CD4-positive, alpha-beta T cell (primary cell): Measurements from ENCODE around the gene TMEM191C. TPM values are rescaled to one million over a fixed set of nuclear protein-coding genes. Genes with fewer than 3 reads are reported as not detected.
"Not testable (repeated sequence)": the region's sequence is repeated elsewhere in the genome, so short reads cannot be mapped to it uniquely, and the experiment has no call there.

Experiments used
- ATAC-seq: fragments of 200-7000 bp; cut with Tn5 transposase; one replicate; pipeline ENCODE4 v1.10.0; 2022; ENCODE audit warnings: mild to moderate bottlenecking; ENCODE audit not compliant: poor library complexity
- CTCF ChIA-PET: fragments of 350-600 bp; sonication (Branson Sonifier 250); formaldehyde crosslinking; loops from one replicate; lab custom pipeline; 2021; ENCODE audit warnings: antibody characterized with exemption, inconsistent platforms; lab: Charles Lee
- POLR2A ChIA-PET: fragments of 350-600 bp; sonication (Branson Sonifier 250); formaldehyde crosslinking; loops from one replicate; lab custom pipeline; 2021; ENCODE audit warnings: antibody characterized with exemption, inconsistent platforms; lab: Charles Lee
- DNase-seq, 14 experiments: peaks; one replicate each; pipeline ENCODE4 v3.0.0-alpha.2; 2013 to 2020; ENCODE audit warnings: mixed read lengths in 2 of 14
- H3K27ac ChIP-seq, 2 donors: one replicate each; pipeline versions ENCODE4 v1.5.1 to v1.7.0; 2013; ENCODE audit warnings: low read length in 2 of 2, low read depth in 1 of 2, mild to moderate bottlenecking in 1 of 2
- H3K27me3 ChIP-seq, 2 experiments: 1 replicate in 1 of 2; 2 replicates in 1 of 2; pipeline versions ENCODE4 v1.6.1 to v1.7.0; 2013; ENCODE audit warnings: low read length in 2 of 2, control low read depth in 1 of 2, mild to moderate bottlenecking in 1 of 2, moderate library complexity in 1 of 2; ENCODE audit not compliant: insufficient read depth in 2 of 2, control insufficient read depth in 1 of 2
- H3K36me3 ChIP-seq: one replicate; pipeline ENCODE4 v1.6.1; 2013; ENCODE audit warnings: low read length, control low read depth; ENCODE audit not compliant: insufficient read depth
- H3K4me1 ChIP-seq: one replicate; pipeline ENCODE4 v1.6.1; 2013; ENCODE audit warnings: low read length, control low read depth; ENCODE audit not compliant: insufficient read depth
- H3K4me3 ChIP-seq: one replicate; pipeline ENCODE4 v1.5.1; 2013; ENCODE audit warnings: mild to moderate bottlenecking, low read length, moderate library complexity
- H3K9me3 ChIP-seq, 2 experiments: 1 replicate in 1 of 2; 2 replicates in 1 of 2; pipeline versions ENCODE4 v1.6.1 to v1.7.0; 2013; ENCODE audit warnings: low read length in 2 of 2, mild to moderate bottlenecking in 2 of 2, control low read depth in 1 of 2, moderate library complexity in 1 of 2; ENCODE audit not compliant: control insufficient read depth in 1 of 2, insufficient read depth in 1 of 2
- H3K27ac Mint-ChIP-seq: one replicate; pipeline ENCODE4 v1.8.0; 2020; ENCODE audit warnings: mixed read lengths
- H3K27me3 Mint-ChIP-seq: one replicate; pipeline ENCODE4 v1.8.0; 2021; ENCODE audit warnings: mixed read lengths
- H3K36me3 Mint-ChIP-seq: one replicate; pipeline ENCODE4 v1.8.0; 2021; ENCODE audit warnings: low read depth, mixed read lengths
- H3K4me1 Mint-ChIP-seq: one replicate; pipeline ENCODE4 v1.8.0; 2021; ENCODE audit warnings: low read depth, mixed read lengths
- H3K4me3 Mint-ChIP-seq: one replicate; pipeline ENCODE4 v1.8.0; 2020; ENCODE audit warnings: mild to moderate bottlenecking, mixed read lengths
- H3K9me3 Mint-ChIP-seq: one replicate; pipeline ENCODE4 v1.8.0; 2020; ENCODE audit warnings: mixed read lengths
- CTCF ChIP-seq: fragments of 200-600 bp; IDR thresholded peaks from one replicate; pipeline ENCODE4 v1.8.0; 2022; ENCODE audit warnings: antibody characterized with exemption, mild to moderate bottlenecking
- intact Hi-C, 2 experiments: fragments of 100-400 bp; cut with DNase I in 1 of 2; cut with micrococcal nuclease in 1 of 2; formaldehyde crosslinking; loops; one replicate each; pipeline versions ENCODE4 v1.15.1 to v1.9.0; 2023 to 2025; cut with DNase I, micrococcal nuclease
- total RNA-seq, 174 experiments: library from RNA in 2 of 174; stranded (reverse) in 2 of 174; gene quantifications; one replicate each; pipeline ENCODE4 v1.2.3 and lab custom pipeline; 2021 to 2026

The TMEM191C gene
- total RNA-seq, 2 experiments from 2014 or later = 3.9 to 4.3 TPM

- H3K4me1 ChIP-seq = no peaks in the 10 kb centered on the region
- Mint-ChIP-seq H3K4me1 (no peaks in the 10 kb centered on the region), H3K27me3 (no peaks in the 10 kb centered on the region), H3K36me3 (peaks cover 6% of the 10 kb centered on the region), H3K27ac (no peak overlapping the region), H3K9me3 (no peaks in the 10 kb centered on the region), H3K4me3 (no peak overlapping the region)
- DNase-seq = peak in 1 of 14 experiments; percentile 8
- ATAC-seq = no peak
- H3K27ac ChIP-seq = no peak overlapping the region
- ChIA-PET CTCF (no interaction called here), POLR2A (no interaction called here)
- no peaks in the 10 kb centered on the region for H3K9me3 ChIP-seq
- intact Hi-C loops = no loop called here
- no peak overlapping the region for H3K4me3 ChIP-seq
- no peak for TF ChIP-seq CTCF
- no peaks in the 10 kb centered on the region for H3K27me3 ChIP-seq
- H3K36me3 ChIP-seq = peaks cover 19% of the 10 kb centered on the region
Observed at GRCh38 chr22:21450320-21450831, 16.8 kb upstream of the TMEM191C start.

- Mint-ChIP-seq H3K4me1 (no peaks in the 10 kb centered on the region), H3K9me3 (no peaks in the 10 kb centered on the region), H3K36me3 (peaks cover 3% of the 10 kb centered on the region), H3K27me3 (no peaks in the 10 kb centered on the region), H3K4me3 (no peak overlapping the region), H3K27ac (no peak overlapping the region)
- Histone ChIP-seq H3K4me1 (no peaks in the 10 kb centered on the region), H3K4me3 (no peak overlapping the region), H3K27me3 (no peaks in the 10 kb centered on the region), H3K9me3 (no peaks in the 10 kb centered on the region), H3K27ac (no peak overlapping the region), H3K36me3 (peaks cover 14% of the 10 kb centered on the region)
- ATAC-seq = no peak
- intact Hi-C loops = no loop called here
- ChIA-PET CTCF (no interaction called here), POLR2A (no interaction called here)
- no peak for TF ChIP-seq CTCF
- DNase-seq = peak in 1 of 14 experiments; percentile 5
Observed at GRCh38 chr22:21450858-21451353, 16.3 kb upstream of the TMEM191C start.

GRCh38 chr22:21451545-21452520, 15.4 kb upstream of the TMEM191C start:
- intact Hi-C loops = no loop called here
- H3K4me1 ChIP-seq = no peaks in the 10 kb centered on the region
- POLR2A ChIA-PET = no interaction called here
- H3K27me3 ChIP-seq = no peaks in the 10 kb centered on the region
- peaks cover 5% of the 10 kb centered on the region for H3K36me3 ChIP-seq
- no peak overlapping the region for H3K27ac Mint-ChIP-seq
- H3K27me3 Mint-ChIP-seq = no peaks in the 10 kb centered on the region
- H3K36me3 Mint-ChIP-seq = no peaks in the 10 kb centered on the region
- no peak overlapping the region for H3K4me3 ChIP-seq
- H3K9me3 ChIP-seq = no peaks in the 10 kb centered on the region
- no peak overlapping the region for H3K27ac ChIP-seq
- CTCF ChIA-PET = no interaction called here
- no peak for TF ChIP-seq CTCF
- no peak overlapping the region for H3K4me3 Mint-ChIP-seq
- ATAC-seq = no peak
- no peaks in the 10 kb centered on the region for H3K9me3 Mint-ChIP-seq
- no peaks in the 10 kb centered on the region for H3K4me1 Mint-ChIP-seq
- peak in 1 of 14 experiments; percentile 23 for DNase-seq

- H3K9me3 Mint-ChIP-seq, ATAC-seq, CTCF ChIA-PET, H3K27ac Mint-ChIP-seq, H3K27ac ChIP-seq, intact Hi-C loops, H3K27me3 ChIP-seq, H3K9me3 ChIP-seq, H3K36me3 Mint-ChIP-seq, H3K36me3 ChIP-seq, H3K27me3 Mint-ChIP-seq, H3K4me1 Mint-ChIP-seq, H3K4me3 Mint-ChIP-seq, H3K4me3 ChIP-seq, H3K4me1 ChIP-seq, POLR2A ChIA-PET, DNase-seq: not testable (repeated sequence)
Observed at GRCh38 chr22:21452666-21453065, 14.5 kb upstream of the TMEM191C start.

- H3K4me1 Mint-ChIP-seq = not testable (repeated sequence)
Observed at GRCh38 chr22:21454998-21455333, 12.2 kb upstream of the TMEM191C start.

More at GRCh38 chr22:21454998-21455333, 12.2 kb upstream of the TMEM191C start:
- H3K27ac Mint-ChIP-seq, intact Hi-C loops, H3K36me3 Mint-ChIP-seq, H3K9me3 Mint-ChIP-seq, ATAC-seq, H3K27me3 ChIP-seq, H3K4me3 ChIP-seq, H3K36me3 ChIP-seq, H3K27me3 Mint-ChIP-seq, CTCF ChIA-PET, H3K4me3 Mint-ChIP-seq, H3K4me1 ChIP-seq, H3K9me3 ChIP-seq, POLR2A ChIA-PET, H3K27ac ChIP-seq, DNase-seq: not testable (repeated sequence)
